ENCODE data around the gene CTBP2. TPM values are rescaled to one million over a fixed set of nuclear protein-coding genes. Genes with fewer than 3 reads are reported as not detected.

CTBP2 gene
- total and polyA plus RNA-seq, 2 of the 13 experiments (the other 11 are each of a cell fraction or from before 2014, with no cell fraction given) = 0.08 TPM; not detected in 1

GRCh38 chr10:125076121-125076825 is 84.1 kb downstream of the CTBP2 start (continued):
- TF ChIP-seq PATZ1 (CRISPR knock-in tag; IDR thresholded peaks at IDR 0.05) (no peak), NCOA5 (CRISPR knock-in tag; IDR thresholded peaks at IDR 0.05) (no peak)

GRCh38 chr10:125073996-125074395 is 86.4 kb downstream of the CTBP2 start:
- Histone ChIP-seq H3K9me3 (ENCODE audit: low read length) (no peaks in the 10 kb centered on the region), H4K20me1 (ENCODE audit: insufficient read depth, low read length) (no peaks in the 10 kb centered on the region), H3K4me2 (ENCODE audit: low read depth, low read length) (no peak overlapping the region), H3K4me1 (ENCODE audit: insufficient read depth, low read length) (no peaks in the 10 kb centered on the region), H3K36me3 (replicated peaks in 1 of 2; ENCODE audit: control insufficient read depth in 1 of 2, insufficient read depth in 2 of 2, low read length in 2 of 2) (no peaks in the 10 kb centered on the region), H3K27me3 (ENCODE audit: control insufficient read depth in 1 of 2, insufficient read depth in 2 of 2, low read length in 2 of 2) (peaks cover 3 to 32% of the 10 kb centered on the region in 2 experiments; a peak in 4 of 5 replicates), H3K27ac (ENCODE audit: extremely low read length, insufficient read depth, low read length) (no peak overlapping the region), H2AFZ (ENCODE audit: low read length) (no peak overlapping the region), H3K4me3 (replicated peaks in 1 of 3; ENCODE audit: insufficient read depth in 1 of 3, low read depth in 2 of 3, low read length in 3 of 3) (no peak overlapping the region), H3K9ac (ENCODE audit: insufficient read depth, low read depth, low read length) (no peak overlapping the region), H3K79me2 (ENCODE audit: insufficient read depth, low read length) (no peaks in the 10 kb centered on the region)
- FAIRE-seq (no peak), DNase-seq (ENCODE audit: low spot score) (no peak), ATAC-seq (no peak)
- intact Hi-C loops (cut with micrococcal nuclease; ENCODE audit: unreplicated experiment) (no loop called here), in situ Hi-C loops (cut with HindIII; ENCODE audit: extremely low pct_ligation_motif_present, low pct_unique_long_range_greater_than_20kb) (no loop called here)
- BruUV-seq (replicated peaks) = no TSS peak
- CTCF ChIA-PET (ENCODE audit: low intra/inter-chr PET ratio, low total read pairs) = no interaction called here
- TF ChIP-seq ZNF7 (CRISPR knock-in tag; IDR thresholded peaks at IDR 0.05) (no peak), ZNF607 (CRISPR knock-in tag; IDR thresholded peaks at IDR 0.05; ENCODE audit: borderline replicate concordance) (no peak), ZMYM4 (CRISPR knock-in tag; IDR thresholded peaks at IDR 0.05) (no peak), ZNF687 (CRISPR knock-in tag; IDR thresholded peaks at IDR 0.05) (no peak), JUN (CRISPR knock-in tag; IDR thresholded peaks at IDR 0.05) (no peak), ZNF235 (CRISPR knock-in tag; IDR thresholded peaks at IDR 0.05; ENCODE audit: borderline replicate concordance) (no peak), ZNF263 (CRISPR knock-in tag; IDR thresholded peaks at IDR 0.05) (no peak), GLI4 (CRISPR knock-in tag; IDR thresholded peaks at IDR 0.05; ENCODE audit: borderline replicate concordance) (no peak), HINFP (CRISPR knock-in tag; IDR thresholded peaks at IDR 0.05; ENCODE audit: low read depth) (no peak), ZNF354B (CRISPR knock-in tag; IDR thresholded peaks at IDR 0.05) (no peak), RNF2 (conservative IDR thresholded peaks at IDR 0.05; ENCODE audit: low read depth) (no peak), U2AF2 (IDR thresholded peaks at IDR 0.05; ENCODE audit: low read depth, low read length) (no peak)
- POLR2A ChIA-PET = no interaction called here

All from HepG2 (cell line).